CD4-positive, alpha-beta T cell treated with Interferon gamma for 1 hour (primary cell): Measurements from ENCODE around the gene CSRNP3.

Experiments
- DNase-seq: peaks from one replicate; pipeline ENCODE4 v3.0.0-alpha.2; 2020

CSRNP3 gene

GRCh38 chr2:165594231-165594934 is 124.9 kb downstream of the CSRNP3 start:
- no peak for DNase-seq

- peak; percentile 3 for DNase-seq
These were observed 125.4 kb downstream of the CSRNP3 start for GRCh38 chr2:165594935-165595255.

GRCh38 chr2:165596788-165597187 is 127.3 kb downstream of the CSRNP3 start:
- DNase-seq: no peak

- DNase-seq: no peak
These were observed 131.8 kb downstream of the CSRNP3 start for GRCh38 chr2:165601065-165601830.

GRCh38 chr2:165601928-165602521 is 132.5 kb downstream of the CSRNP3 start:
- no peak for DNase-seq

- DNase-seq: no peak
These were observed 140.2 kb downstream of the CSRNP3 start for GRCh38 chr2:165609672-165610071.

GRCh38 chr2:165610591-165611029 is 141.1 kb downstream of the CSRNP3 start:
- DNase-seq: no peak

- DNase-seq: no peak
These were observed 148.4 kb downstream of the CSRNP3 start for GRCh38 chr2:165617741-165618481.

GRCh38 chr2:165618806-165619205 is 149.3 kb downstream of the CSRNP3 start:
- DNase-seq: no peak

- DNase-seq: no peak
These were observed 151.6 kb downstream of the CSRNP3 start for GRCh38 chr2:165621086-165621560.

- no peak for DNase-seq
These were observed 153.7 kb downstream of the CSRNP3 start for GRCh38 chr2:165623161-165623560.

- DNase-seq: no peak
These were observed 154.4 kb downstream of the CSRNP3 start for GRCh38 chr2:165623783-165624469.

- DNase-seq: no peak
These were observed 154.9 kb downstream of the CSRNP3 start for GRCh38 chr2:165624470-165624800.

- no peak for DNase-seq
These were observed 158.0 kb downstream of the CSRNP3 start for GRCh38 chr2:165627470-165627869.

GRCh38 chr2:165629776-165630175 is 160.3 kb downstream of the CSRNP3 start:
- DNase-seq: no peak

- DNase-seq: no peak
These were observed 160.7 kb downstream of the CSRNP3 start for GRCh38 chr2:165630236-165630635.

GRCh38 chr2:165631089-165631488 is 161.6 kb downstream of the CSRNP3 start:
- no peak for DNase-seq

GRCh38 chr2:165632594-165632993 is 163.1 kb downstream of the CSRNP3 start:
- DNase-seq: no peak

- DNase-seq: no peak
These were observed 163.9 kb downstream of the CSRNP3 start for GRCh38 chr2:165633431-165633830.

GRCh38 chr2:165634282-165634681 is 164.8 kb downstream of the CSRNP3 start:
- no peak for DNase-seq

- DNase-seq: no peak
These were observed 165.4 kb downstream of the CSRNP3 start for GRCh38 chr2:165634855-165635254.

GRCh38 chr2:165635532-165635931 is 166.0 kb downstream of the CSRNP3 start:
- no peak for DNase-seq

- no peak for DNase-seq
These were observed 167.5 kb downstream of the CSRNP3 start for GRCh38 chr2:165636959-165637358.
